ENCODE results near the gene CHST4.

The CHST4 gene

DNA sequence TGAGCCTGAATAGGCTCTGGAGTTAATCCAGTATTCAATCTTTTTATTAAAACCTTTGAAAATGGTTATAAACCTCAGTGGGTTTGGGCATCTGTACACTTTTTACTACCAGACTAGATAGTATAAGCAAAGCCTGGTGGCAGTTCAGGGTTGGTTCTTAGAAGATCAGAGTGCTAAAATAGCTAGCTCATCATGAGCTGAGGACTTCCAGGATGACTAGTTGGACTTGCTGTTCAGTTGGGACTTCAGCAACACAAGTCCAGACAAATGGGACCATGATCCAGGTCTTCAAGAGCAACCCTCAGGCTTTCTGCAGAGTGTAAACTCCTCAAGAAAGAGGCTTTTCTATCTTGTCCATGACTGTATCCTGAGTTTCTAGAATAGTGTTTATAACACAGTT lies 35.9 kb upstream of the CHST4 start:
- TF ChIP-seq CTCF (IDR thresholded peaks at IDR 0.05), result no peak

DNA sequence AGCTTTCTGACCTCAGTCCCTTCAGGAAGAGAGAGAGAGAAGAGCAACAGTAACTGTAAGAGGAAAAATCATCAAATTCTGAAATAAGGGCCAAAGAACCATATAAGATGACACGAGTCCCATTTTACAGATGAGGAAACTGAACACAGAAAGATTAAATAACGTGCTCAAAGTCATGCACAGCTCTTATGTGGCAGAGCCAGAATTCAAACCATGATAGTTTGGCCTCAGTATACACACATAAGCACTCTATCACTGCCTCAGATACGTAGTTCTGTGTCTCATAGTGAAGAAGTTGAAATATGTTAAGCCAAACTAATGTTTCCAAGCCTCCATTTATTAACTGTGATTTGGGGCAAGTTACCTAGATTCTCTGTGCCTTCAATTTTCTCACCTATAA lies 35.2 kb upstream of the CHST4 start:
- TF ChIP-seq CTCF (IDR thresholded peaks at IDR 0.05), result no peak

DNA sequence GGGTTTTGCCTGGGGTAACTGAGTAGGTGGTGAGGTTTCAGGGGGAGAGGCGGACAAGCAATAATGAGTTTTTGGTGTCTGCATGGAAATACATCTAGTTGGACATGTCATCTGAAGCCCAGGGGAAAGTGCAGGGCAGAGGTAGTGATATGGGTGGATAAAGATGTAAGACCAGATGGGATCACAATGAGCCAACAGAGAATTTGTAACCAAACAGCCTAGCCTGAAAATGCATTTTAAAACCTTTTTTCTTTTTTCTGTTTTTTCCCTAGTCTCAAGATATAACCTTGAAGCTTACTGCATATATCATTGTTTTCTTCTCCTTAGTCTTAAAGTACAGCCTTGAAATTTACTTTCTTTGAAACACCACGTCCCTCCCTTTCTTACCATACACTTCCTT lies 33.4 kb upstream of the CHST4 start:
- TF ChIP-seq CTCF (IDR thresholded peaks at IDR 0.05), result no peak

GRCh38 chr16:71493213-71493612 lies 33.0 kb upstream of the CHST4 start:
- no peak for TF ChIP-seq CTCF (IDR thresholded peaks at IDR 0.05)

- TF ChIP-seq CTCF (IDR thresholded peaks at IDR 0.05), result no peak
Measured at GRCh38 chr16:71498031-71498430, 28.2 kb upstream of the CHST4 start.

DNA sequence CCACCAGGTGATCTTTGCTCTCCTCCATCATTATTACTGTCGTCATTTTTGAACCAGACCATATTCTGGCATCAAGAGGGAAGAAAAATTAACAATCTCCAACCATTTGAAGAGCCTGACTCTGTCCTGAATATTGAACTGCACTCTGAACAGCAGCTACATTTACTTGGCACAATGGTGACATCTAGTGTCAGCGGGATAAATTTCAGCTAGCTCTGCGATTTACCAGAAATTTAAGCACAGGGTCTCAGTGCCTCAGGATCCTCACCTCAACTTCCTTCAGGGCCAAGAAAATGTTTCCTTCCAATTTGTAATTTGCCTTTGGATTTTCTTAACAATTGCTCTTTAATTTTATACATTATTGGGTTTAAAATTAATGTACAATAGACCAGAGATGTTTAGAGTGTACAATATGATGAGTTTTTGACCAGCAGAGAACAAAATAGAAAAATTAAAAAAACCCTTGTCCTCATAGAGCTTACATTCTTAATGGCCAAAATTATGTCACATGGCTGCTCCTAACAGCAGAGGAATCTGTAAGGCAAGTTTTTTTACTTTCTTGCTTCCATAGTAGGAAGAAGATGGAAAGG lies 26.4 kb upstream of the CHST4 start:
- TF ChIP-seq CTCF (IDR thresholded peaks at IDR 0.05), result peak; percentile 79

DNA sequence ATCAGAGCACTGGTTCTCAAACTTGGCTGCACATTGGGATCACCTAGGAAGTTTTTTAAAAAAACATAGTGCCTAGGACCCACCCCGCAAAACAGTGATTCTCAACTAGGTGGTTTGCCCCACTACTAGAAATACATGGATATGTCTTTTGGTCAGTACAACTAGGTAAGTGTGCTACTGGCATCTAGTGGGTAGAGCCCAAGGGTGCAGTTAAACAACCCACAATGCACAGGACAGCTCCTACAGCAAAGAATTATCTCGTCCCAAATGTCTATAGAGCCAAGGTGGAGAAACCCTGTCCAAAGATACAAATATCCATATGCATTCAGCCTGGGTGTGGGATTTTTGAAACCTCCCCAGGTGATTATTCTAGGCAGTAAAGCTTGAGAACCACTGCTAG lies 25.3 kb upstream of the CHST4 start:
- no peak for TF ChIP-seq CTCF (IDR thresholded peaks at IDR 0.05)

GRCh38 chr16:71501547-71501946 lies 24.7 kb upstream of the CHST4 start:
- no peak for TF ChIP-seq CTCF (IDR thresholded peaks at IDR 0.05)
